ENCODE data around the gene RNF114.
"Not testable (repeated sequence)": the region's sequence is repeated elsewhere in the genome, so short reads cannot be mapped to it uniquely, and the experiment has no call there.

RNF114 gene

GRCh38 chr20:49965781-49966305, 29.6 kb downstream of the RNF114 start:
- no peak for DNase-seq

DNA sequence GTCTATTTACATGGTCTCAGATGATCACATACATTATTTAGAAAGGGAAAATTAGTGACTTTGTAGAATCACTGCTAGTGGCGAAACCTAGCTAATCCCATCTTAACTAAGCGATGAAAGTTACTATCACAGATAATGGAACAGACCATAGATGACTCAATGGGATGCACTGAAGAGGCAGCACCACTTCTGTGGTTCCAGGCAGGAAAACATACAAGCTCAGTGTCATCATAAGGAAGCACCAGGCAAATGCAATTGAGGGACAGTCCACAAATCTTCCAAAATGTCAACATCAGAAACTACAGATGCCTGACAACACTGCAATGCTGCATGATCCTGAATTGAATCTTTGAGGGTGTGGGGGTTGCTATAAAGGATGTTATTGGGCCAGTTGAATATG, 30.7 kb downstream of the RNF114 start:
- no peak for DNase-seq

DNA sequence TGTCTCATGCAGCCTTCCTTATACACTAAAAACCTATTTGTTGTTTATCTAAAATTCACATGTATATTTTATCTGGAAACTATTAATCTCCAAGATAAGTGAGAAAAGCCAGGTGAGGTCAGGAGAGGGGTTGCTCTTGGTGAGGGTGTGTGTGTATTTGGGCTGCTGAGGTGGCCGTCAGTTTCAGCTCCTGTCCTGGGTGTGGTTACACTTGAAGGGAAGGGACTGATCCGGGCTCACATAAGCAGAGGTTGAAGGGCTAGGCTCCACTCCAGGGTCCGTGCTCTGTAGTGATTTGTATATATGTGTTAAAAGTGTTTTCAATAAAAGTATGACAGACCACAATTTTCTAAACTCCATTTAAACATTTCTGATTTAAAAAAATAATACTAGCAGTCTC, 33.0 kb downstream of the RNF114 start:
- no peak for DNase-seq

DNA sequence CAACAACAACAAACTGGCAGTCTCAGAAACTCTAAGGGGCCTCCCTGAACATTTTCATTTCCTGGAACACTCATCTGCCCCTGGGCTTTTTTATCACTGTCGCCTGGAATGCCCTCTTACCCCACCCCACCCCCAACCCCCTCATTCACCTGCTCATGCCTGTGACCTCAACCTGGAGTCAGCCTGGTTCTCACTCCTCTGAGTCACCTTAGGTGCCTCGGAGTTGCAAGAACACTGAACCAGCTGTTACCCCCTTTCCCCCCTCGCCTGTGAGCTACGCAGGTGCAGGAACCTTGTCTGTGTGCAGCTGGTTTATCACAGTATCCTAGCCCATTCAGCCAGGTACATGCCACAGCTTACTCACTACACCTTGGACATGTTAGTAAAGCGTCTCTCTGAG, 33.7 kb downstream of the RNF114 start:
- DNase-seq = no peak

DNA sequence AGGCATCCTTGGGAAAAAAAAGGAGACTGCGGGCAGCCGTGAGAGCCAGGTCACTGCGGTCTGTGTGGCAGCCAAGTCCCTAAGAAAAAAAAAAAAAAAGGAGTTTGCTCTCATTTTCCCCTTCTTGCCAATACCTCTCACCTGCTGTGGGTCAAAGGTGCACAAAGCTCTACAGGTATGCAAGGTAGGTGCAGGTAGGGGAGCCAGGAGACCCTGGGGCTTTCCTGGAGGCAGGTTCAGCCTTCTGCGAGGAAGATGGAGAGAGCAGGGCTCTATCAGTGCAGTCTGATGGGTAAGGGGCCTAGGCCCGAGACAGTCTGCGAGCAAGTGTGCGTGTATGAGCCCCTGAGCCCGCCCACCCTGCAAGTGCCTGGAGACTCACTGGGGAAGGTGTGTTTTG, 34.3 kb downstream of the RNF114 start:
- no peak for DNase-seq

GRCh38 chr20:49973981-49974380, 37.8 kb downstream of the RNF114 start:
- no peak for DNase-seq

DNA sequence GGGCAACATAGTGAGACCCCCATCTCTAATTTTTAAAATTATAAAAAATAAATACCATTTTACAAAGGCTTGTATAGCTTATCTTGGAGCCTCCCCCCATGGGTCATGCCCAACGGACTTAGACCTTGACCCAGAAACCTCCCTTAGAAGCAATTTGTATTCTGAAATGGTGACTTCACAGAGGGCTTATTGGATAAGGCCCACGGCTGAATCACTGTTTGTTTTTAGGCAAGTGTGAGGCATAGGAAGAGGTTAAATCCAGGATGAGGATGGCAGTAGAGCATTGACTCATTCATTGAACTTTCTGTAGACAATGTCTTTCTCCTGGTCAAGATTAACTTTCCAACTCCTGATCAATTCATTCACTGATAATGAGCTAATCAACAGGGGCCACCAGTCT, 40.3 kb downstream of the RNF114 start:
- DNase-seq = no peak

DNA sequence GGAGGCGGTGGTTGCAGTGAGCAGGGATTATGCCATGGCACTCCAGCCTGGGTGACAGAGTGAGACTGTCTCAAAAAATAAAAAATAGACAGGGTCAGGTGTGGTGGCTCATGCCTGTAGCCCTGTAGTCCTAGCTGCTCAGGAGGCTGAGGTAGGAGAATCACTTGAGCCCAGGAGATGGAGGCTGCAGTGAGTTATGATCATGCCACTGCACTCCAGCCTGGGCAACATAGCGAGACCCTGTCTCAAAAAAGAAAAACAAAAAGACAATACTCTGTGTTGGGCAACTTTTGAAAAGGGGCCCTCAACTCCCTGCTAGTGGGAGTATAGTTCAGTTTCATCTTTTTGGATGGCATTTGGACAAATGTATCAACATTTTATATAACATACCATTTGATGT, 41.5 kb downstream of the RNF114 start:
- DNase-seq = not testable (repeated sequence)

DNA sequence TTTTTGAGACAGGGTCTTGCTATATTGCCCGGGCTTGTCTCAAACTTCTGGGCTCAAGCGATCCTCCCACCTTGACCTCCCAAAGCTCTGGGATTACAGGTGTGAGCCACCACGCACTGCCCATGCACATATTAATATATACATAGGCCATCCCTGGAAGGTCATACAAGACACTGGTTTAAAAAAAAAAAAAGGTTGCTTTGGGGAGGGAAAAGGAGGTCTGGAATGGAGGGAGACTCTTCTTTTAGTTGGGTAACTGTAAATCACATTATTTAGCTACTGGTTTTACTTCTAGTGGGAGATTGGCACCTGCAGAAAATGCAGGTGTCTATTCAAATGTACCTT, 42.5 kb downstream of the RNF114 start:
- no peak for DNase-seq

DNA sequence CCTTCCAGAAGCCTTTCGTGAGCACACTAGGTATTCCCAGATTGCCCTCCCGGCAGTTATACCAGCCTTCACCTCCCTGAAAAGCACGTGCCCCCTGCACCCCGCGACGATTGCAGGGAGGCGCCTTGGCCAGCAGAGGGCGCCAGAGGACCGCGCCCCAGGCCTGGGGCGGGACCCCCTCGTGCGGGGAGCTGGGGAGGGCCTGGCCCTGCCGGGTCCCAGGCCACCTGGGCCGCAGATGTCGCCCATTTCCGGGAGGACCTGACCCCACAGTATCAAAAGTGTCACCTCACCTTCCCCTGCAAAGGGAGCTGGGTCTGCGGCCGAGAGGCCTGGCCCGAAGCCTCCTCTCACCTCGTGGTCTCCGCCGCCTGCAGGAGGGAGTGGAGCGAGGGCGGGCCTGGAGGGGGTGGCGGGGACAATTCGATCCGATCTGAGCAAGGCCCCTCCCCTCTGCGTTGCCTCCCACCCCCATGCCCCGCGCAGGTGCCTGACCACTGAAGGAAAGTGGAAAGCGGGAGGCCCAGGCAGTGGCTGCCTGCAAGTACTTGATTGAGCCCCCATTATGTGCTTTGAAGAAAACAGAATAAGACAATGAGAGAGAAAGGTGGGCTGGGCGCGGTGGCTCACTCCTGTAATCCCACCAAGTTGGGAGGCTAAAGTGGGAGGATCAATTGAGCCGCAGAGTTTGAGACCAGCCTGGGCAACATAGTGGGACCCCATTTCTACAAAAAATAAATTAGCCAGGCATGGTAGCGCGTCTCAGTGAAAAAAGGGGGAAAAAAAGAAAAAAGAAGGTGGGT, 43.0 kb downstream of the RNF114 start:
- peak; percentile 70 for DNase-seq

DNA sequence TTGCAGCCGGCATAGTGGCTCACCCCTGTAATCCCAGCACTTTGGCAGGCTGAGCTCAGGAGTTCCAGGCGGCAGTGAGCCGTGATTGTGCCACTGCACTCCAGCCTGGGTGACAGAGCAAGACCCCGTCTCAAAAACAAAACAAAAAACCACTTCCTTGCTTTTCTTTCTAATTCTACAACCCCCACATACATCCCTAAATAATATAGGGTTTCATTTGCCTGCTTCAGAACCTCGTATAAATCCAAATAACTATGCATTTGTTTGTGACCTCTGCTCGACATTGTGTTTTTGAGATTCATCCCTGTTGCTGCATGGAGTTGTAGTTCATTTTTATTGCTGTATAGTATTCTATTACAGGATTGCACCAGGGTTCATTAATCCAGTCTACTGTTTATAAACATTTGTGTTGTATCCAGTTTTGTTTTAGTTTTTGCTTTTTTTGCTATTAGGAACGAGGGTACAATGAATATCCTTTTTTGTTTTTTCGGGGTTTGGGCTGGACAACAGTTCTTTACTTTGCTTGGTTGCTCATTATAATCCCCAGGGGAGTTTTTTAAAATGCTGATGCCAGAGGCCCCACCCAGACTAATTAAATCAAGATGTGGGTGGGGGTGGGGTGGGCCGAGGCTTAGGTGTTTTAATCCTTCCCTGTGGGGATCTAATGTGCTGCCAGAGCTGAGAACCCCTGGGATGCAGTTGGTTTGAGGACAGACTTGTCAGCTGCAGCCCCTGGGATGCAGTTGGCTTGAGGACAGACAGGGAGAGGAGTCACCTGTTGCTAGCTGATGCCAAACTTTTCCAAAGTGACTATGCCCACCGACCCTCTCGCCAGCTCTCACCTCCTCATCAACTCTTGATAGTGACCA, 44.2 kb downstream of the RNF114 start:
- DNase-seq = no peak

- no peak for DNase-seq
Measured at GRCh38 chr20:49981218-49982071, 45.2 kb downstream of the RNF114 start.

GRCh38 chr20:49982072-49982345, 45.8 kb downstream of the RNF114 start:
- no peak for DNase-seq

DNA sequence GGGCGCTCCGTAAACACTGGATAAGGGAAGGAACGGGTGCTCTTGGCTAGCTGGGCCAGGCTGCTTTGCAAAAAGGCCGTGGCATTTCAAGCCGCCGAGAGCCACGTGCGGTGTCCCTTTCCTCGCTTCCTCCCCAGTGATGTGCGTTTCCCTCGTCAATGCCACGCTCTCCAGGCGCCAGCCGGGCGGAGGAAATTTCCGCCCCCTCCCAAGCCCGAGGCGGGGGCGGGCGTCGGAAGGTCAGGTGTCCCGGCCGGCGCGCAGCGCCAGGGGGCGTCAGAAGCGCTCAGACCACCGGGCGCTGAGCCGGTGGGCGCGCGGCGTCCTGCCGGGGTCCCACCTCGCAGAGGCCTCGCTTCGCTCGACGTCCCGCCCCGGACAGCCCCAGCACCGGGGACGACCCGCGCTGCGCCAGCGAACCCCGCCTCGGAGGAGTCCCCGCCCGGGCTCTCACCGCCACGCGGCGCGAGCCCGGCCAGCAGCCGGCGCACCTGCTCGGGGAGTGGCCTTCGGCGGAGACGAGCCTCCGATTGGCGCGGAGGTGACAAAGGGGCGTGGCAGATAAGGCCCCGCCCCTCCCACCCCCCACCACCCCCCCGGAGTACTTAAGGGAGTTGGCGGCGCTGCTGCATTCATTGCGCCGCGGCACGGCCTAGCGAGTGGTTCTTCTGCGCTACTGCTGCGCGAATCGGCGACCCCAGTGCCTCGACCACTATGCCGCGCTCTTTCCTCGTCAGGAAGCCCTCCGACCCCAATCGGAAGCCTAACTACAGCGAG, 46.3 kb downstream of the RNF114 start, which contains the start of gene SNAI1:
TSS of gene SNAI1 (plus strand) at position 635 of the 777 bp plus-strand sequence. CDS start at position 715, 80 bp downstream.
- DNase-seq = peak; percentile 89

DNA sequence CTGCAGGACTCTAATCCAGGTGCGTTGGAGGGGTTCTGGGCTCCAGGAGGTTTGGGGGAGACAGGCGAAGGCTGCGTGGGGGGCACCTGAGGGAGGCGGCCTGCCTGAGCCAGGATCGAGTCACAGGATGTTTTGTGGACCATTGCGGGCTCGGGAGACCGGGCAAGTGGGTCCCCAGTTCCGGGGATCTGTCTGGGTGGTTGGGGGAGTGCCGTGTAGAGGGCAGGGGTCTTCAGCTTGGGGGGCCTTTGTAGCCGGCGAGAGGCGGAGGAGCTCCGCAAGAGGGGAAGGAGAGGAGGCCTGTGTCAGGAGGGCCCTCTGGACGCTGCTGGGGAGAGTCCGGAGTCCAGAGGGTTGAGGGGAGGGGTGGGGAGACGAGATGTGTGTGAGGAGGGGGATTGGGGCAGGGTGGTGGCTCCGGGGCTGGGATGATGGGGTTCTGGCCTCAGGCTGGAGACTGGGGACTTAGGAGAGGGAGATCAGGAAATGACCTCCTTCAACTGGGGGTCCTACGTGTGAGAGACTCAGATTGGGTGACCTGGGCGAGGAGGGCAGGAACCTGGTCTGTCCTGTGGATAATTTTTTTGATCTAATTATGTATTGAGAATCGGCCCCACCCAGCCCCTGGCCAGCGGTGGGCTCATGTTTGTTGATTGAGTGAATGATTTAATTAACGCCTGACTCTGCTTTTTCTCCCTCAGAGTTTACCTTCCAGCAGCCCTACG, 47.1 kb downstream of the RNF114 start:
- no peak for DNase-seq

DNA sequence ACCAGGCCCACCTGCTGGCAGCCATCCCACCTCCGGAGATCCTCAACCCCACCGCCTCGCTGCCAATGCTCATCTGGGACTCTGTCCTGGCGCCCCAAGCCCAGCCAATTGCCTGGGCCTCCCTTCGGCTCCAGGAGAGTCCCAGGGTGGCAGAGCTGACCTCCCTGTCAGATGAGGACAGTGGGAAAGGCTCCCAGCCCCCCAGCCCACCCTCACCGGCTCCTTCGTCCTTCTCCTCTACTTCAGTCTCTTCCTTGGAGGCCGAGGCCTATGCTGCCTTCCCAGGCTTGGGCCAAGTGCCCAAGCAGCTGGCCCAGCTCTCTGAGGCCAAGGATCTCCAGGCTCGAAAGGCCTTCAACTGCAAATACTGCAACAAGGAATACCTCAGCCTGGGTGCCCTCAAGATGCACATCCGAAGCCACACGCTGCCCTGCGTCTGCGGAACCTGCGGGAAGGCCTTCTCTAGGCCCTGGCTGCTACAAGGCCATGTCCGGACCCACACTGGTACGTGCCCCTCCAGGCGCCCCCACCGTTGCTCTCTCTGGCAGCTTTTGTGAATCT, 47.7 kb downstream of the RNF114 start:
- no peak for DNase-seq

DNA sequence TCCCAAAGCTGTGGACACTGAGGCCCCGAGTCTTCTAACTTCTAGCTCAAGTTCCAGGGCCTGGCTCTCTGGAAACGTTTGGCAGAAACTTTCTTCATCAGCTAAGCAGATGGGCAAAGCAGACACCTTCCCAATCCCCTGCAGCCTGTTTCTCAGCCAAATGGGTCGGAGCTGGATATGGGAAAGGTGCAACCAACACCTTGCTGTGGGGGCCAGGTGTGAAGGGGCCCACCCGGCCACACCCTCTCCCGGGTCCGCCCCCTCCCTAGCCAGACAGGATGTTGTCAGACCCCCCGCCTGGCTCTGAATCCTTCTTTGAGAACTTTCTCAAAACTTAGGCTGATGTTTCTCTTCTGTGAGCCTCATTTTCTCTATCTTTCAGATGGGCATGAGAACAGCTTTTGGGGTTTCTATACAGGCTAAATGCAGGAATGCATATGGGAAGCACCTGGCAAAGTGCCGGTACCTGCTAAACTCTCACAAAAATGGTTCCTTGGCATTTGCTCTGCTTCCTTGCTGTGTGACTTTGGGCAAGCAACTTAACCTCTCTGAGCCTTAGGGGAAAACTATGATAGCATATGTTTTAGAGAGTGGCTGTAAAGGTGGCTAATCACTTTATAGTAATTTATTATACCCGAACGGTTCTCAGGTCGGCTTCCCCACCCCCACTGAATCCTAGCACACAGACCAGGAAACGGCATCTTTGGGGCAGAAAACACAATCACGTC, 48.4 kb downstream of the RNF114 start:
- no peak for DNase-seq

GRCh38 chr20:49985157-49985556, 49.0 kb downstream of the RNF114 start:
- DNase-seq = no peak

DNA sequence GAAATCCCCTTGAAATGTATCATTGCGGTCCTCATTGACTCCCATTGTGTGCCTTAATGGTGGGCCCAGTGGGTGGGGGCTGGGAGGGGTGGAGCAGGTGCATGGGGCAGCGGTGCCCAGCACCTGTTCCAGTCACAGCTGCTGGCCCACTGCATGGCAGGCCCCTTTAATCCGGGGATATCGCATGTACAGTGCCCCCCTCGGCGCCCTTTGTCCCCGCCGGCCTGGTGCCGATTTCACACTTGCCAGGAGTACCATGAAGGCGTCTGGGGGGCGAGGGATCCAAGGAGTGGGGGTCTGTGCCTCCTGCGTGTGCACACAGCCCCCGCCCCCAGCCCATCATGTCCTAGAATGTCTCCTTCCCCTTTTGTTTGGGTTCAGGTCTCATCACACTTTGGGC, 49.4 kb downstream of the RNF114 start:
- no peak for DNase-seq

- no peak for DNase-seq
Measured at GRCh38 chr20:49986049-49986448, 49.9 kb downstream of the RNF114 start.
